Keratinocyte (primary cell): ENCODE results near the gene GAGE10.

Experiments
- CTCF ChIP-seq, 3 experiments: IDR thresholded peaks in 1 of 3; conservative IDR thresholded peaks in 1 of 3; optimal IDR thresholded peaks in 1 of 3; 2 replicates in 2 of 3; 3 replicates in 1 of 3; pipeline versions ENCODE3 to v1.5.1; 2011; ENCODE audit warnings: low read length in 3 of 3, mild to moderate bottlenecking in 3 of 3, moderate library complexity in 2 of 3, control low read depth in 1 of 3, inconsistent platforms in 1 of 3; ENCODE audit not compliant: insufficient read depth in 2 of 3; ENCODE audit errors: extremely low read depth in 1 of 3
- EZH2 ChIP-seq: IDR thresholded peaks from one replicate; pipeline ENCODE4 v1.6.1; 2012; ENCODE audit warnings: inconsistent platforms, mild to moderate bottlenecking, low read length, moderate library complexity

GRCh38 chrX:49287665-49288064, 15.8 kb upstream of the GAGE10 start:
- TF ChIP-seq CTCF (optimal IDR thresholded peaks at IDR 0.05 in 1 of 3, IDR thresholded peaks at IDR 0.05 in 1 of 3, conservative IDR thresholded peaks at IDR 0.05 in 1 of 3; ENCODE audit: extremely low read depth in 1 of 3, insufficient read depth in 2 of 3, low read length in 3 of 3) (no peak), EZH2 (no peak)
